Left ventricle myocardium inferior (tissue), 1 donor: ENCODE data around the gene HP1BP3. TPM values are rescaled to one million over a fixed set of nuclear protein-coding genes. Genes with fewer than 3 reads are reported as not detected.

Source experiments
- DNase-seq: peaks from one replicate; pipeline ENCODE4 v3.0.0-alpha.2; 2020
- H3K27ac ChIP-seq: fragments of 200-600 bp; replicated peaks from 2 replicates; pipeline ENCODE4 v1.8.0; 2021
- H3K27me3 ChIP-seq: fragments of 200-600 bp; 2 replicates; pipeline ENCODE4 v1.8.0; 2021; ENCODE audit warnings: low read depth
- H3K36me3 ChIP-seq: fragments of 200-600 bp; 2 replicates; pipeline ENCODE4 v1.8.0; 2021
- H3K4me1 ChIP-seq: fragments of 200-600 bp; 2 replicates; pipeline ENCODE4 v1.8.0; 2021
- H3K4me3 ChIP-seq: fragments of 200-600 bp; 2 replicates; pipeline ENCODE4 v1.8.0; 2021; ENCODE audit warnings: mild to moderate bottlenecking, moderate library complexity
- H3K9me3 ChIP-seq: fragments of 200-600 bp; replicated peaks from 2 replicates; pipeline ENCODE4 v1.8.0; 2021
- intact Hi-C: fragments of 100-400 bp; cut with micrococcal nuclease; formaldehyde crosslinking; loops from one replicate; pipeline ENCODE4 v1.11.0; 2022
- total RNA-seq: library from RNA; stranded (reverse); fragmentation: NEBNext Ultra II Directional; extraction: Animal tissue kit (Norgen Biotek cat#: 25700); gene quantifications from one replicate; pipeline ENCODE4 v1.2.1, GENCODE V29; 2021
- TF ChIP-seq, protein P1 (sequence below): fragments of 200-600 bp; IDR thresholded peaks from 2 replicates; pipeline ENCODE4 v1.8.0; 2021; ENCODE audit warnings: antibody characterized with exemption, mild to moderate bottlenecking, borderline replicate concordance
- donor health status: DM: no; HTN: yes; CAD: no; lungs with severe emphysema.

The HP1BP3 gene
- total RNA-seq, 1 donor from 2014 or later, result 118 TPM

GRCh38 chr1:20767271-20767670 lies 19.8 kb downstream of the HP1BP3 start:
- Histone ChIP-seq H3K27me3 (no peaks in the 10 kb centered on the region), H3K27ac (peak overlapping the region; percentile 50), H3K4me3 (no peak overlapping the region), H3K4me1 (peaks cover 15% of the 10 kb centered on the region), H3K36me3 (peaks cover 100% of the 10 kb centered on the region), H3K9me3 (no peaks in the 10 kb centered on the region)
- intact Hi-C loops, result no loop called here
- TF ChIP-seq, protein P1, sequence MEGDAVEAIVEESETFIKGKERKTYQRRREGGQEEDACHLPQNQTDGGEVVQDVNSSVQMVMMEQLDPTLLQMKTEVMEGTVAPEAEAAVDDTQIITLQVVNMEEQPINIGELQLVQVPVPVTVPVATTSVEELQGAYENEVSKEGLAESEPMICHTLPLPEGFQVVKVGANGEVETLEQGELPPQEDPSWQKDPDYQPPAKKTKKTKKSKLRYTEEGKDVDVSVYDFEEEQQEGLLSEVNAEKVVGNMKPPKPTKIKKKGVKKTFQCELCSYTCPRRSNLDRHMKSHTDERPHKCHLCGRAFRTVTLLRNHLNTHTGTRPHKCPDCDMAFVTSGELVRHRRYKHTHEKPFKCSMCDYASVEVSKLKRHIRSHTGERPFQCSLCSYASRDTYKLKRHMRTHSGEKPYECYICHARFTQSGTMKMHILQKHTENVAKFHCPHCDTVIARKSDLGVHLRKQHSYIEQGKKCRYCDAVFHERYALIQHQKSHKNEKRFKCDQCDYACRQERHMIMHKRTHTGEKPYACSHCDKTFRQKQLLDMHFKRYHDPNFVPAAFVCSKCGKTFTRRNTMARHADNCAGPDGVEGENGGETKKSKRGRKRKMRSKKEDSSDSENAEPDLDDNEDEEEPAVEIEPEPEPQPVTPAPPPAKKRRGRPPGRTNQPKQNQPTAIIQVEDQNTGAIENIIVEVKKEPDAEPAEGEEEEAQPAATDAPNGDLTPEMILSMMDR, result no peak
- no peak for DNase-seq

GRCh38 chr1:20763417-20763816 lies 23.7 kb downstream of the HP1BP3 start:
- Histone ChIP-seq H3K4me3 (no peak overlapping the region), H3K9me3 (no peaks in the 10 kb centered on the region), H3K27me3 (no peaks in the 10 kb centered on the region), H3K27ac (no peak overlapping the region), H3K4me1 (peaks cover 15% of the 10 kb centered on the region), H3K36me3 (peaks cover 100% of the 10 kb centered on the region)
- TF ChIP-seq, protein P1, result no peak
- no peak for DNase-seq
- intact Hi-C loops, result no loop called here

DNA sequence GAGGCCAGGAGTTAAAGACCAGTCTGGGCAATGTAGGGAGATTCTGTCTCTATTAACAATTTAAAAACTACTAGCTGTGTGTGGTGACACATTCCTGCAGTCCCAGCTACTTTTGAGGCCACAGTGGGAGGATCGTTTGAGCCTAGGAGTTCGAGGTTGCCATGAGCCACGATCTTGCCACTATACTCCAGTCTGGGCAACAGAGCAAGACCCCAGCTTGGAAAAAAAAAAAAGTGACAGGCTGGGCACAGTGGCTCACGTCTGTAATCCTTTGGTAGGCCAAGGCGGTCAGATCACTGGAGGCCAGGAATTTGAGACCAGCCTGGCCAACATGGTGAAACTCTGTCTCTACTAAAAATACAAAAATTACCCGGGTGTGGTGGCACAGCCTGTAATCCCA lies 26.8 kb downstream of the HP1BP3 start:
- TF ChIP-seq, protein P1, result no peak
- H3K27me3 ChIP-seq, result no peaks in the 10 kb centered on the region
- no peak overlapping the region for H3K27ac ChIP-seq
- H3K4me3 ChIP-seq, result no peak overlapping the region
- intact Hi-C loops, result no loop called here
- H3K36me3 ChIP-seq, result peaks cover 100% of the 10 kb centered on the region
- DNase-seq, result no peak
- H3K9me3 ChIP-seq, result no peaks in the 10 kb centered on the region
- H3K4me1 ChIP-seq, result no peaks in the 10 kb centered on the region

DNA sequence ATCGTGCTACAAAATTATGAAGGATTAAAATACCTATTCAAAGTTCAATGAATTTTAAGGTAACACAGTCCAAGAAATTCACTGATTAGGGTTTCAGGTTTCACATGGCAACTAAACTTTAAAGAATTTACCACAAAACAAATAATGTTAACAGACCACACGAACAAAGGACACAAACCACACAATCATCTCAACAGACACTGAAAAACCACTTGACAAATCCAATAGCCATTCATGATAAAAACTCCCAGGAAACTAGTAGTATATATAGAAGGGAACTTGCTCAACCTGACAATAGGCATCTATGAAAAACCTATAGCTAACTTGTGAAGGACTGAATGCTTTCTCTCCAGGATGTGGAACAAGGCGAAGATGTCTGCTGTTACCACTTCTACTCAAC lies 33.5 kb downstream of the HP1BP3 start:
- Histone ChIP-seq H3K4me1 (no peaks in the 10 kb centered on the region), H3K27me3 (no peaks in the 10 kb centered on the region), H3K36me3 (peaks cover 71% of the 10 kb centered on the region), H3K4me3 (no peak overlapping the region), H3K27ac (no peak overlapping the region), H3K9me3 (no peaks in the 10 kb centered on the region)
- intact Hi-C loops, result no loop called here
- TF ChIP-seq, protein P1, result no peak
- DNase-seq, result no peak

DNA sequence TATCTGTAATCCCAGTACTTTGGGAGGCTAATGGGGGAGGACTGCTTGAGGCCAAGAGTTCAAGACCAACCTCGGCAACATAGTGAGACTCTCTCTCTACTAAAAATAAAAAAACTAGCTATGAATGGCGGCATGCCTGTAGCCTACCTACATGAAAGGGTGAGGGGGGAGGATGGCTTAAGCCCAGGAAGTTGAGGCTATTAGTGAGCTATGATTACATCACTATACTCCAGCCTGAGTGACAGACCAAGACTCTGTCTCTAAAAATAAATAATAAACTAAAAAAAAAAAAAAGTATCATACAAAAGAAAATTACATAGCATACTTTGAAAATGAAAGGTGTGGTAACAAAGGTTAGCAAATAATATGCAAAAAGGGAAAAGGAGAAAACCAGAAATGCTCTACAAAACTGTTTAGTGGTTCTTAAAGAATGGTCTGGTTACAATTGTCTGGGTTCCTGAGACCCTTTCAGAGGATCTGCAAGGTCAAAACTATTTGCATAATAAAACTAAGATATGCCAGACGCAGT lies 35.6 kb downstream of the HP1BP3 start:
- Histone ChIP-seq H3K9me3 (no peaks in the 10 kb centered on the region), H3K36me3 (peaks cover 71% of the 10 kb centered on the region), H3K4me1 (no peaks in the 10 kb centered on the region), H3K4me3 (no peak overlapping the region), H3K27me3 (no peaks in the 10 kb centered on the region), H3K27ac (no peak overlapping the region)
- intact Hi-C loops, result no loop called here
- no peak for DNase-seq
- TF ChIP-seq, protein P1, result no peak

GRCh38 chr1:20742671-20743070 lies 44.4 kb downstream of the HP1BP3 start:
- intact Hi-C loops, result no loop called here
- peaks cover 10% of the 10 kb centered on the region for H3K4me1 ChIP-seq
- H3K27me3 ChIP-seq, result no peaks in the 10 kb centered on the region

More at GRCh38 chr1:20742671-20743070, 44.4 kb downstream of the HP1BP3 start:
- H3K27ac ChIP-seq, result no peak overlapping the region
- H3K4me3 ChIP-seq, result no peak overlapping the region
- no peaks in the 10 kb centered on the region for H3K9me3 ChIP-seq
- DNase-seq, result no peak
- H3K36me3 ChIP-seq, result peaks cover 80% of the 10 kb centered on the region
- TF ChIP-seq, protein P1, result no peak
